Measurements from ENCODE around the gene GNG2. TPM values are rescaled to one million over a fixed set of nuclear protein-coding genes. Genes with fewer than 3 reads are reported as not detected.

GNG2 gene
- total and polyA plus RNA-seq, 9 of the 15 experiments (the other 6 are each of a cell fraction or from before 2014, with no cell fraction given), result 0.18 TPM; not detected in 8

DNA sequence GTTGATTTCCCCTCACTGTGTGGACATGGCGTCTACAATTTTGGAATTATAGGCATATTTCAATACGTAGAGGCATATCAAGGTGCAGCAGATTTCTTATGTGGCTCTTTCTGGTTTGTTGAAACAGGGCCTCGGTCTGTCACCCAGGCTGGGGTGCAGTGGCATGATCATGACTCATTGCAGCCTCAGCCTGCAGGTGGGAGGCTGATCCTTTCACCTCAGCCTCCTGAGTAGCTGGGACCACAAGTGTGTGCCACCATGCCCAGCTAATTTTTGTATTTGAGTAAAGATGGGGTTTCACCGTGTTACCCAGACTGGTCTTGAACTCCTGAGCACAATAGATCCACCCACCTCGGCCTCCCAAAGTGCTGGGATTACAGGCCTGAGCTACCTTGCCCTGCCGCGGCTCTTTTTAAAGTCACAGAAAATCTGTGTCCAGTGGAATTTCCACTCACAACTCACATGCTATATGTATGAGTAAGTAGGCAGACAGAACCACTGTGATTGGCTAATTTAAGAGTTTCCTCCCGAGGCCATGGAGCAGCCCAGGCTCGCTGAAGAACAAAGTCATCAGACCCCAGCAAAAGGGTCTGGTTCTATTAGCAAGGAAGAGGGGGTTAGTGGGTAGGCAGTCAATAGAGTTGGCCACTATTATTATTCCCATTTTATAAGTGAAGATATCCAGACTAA lies 9.1 kb downstream of the GNG2 start:
- H3K4me2 ChIP-seq (ENCODE audit: insufficient read depth, low read length), result no peak overlapping the region
- no peaks in the 10 kb centered on the region for H4K20me1 ChIP-seq (replicated peaks; ENCODE audit: control insufficient read depth, insufficient read depth, low read length)
- no peak overlapping the region for H3K4me3 ChIP-seq
- no peaks in the 10 kb centered on the region for H3K36me3 ChIP-seq (ENCODE audit: control insufficient read depth, insufficient read depth, low read length)
- CTCF ChIA-PET (ENCODE audit: low intra/inter-chr PET ratio), result no interaction called here
- TF ChIP-seq, protein P1, sequence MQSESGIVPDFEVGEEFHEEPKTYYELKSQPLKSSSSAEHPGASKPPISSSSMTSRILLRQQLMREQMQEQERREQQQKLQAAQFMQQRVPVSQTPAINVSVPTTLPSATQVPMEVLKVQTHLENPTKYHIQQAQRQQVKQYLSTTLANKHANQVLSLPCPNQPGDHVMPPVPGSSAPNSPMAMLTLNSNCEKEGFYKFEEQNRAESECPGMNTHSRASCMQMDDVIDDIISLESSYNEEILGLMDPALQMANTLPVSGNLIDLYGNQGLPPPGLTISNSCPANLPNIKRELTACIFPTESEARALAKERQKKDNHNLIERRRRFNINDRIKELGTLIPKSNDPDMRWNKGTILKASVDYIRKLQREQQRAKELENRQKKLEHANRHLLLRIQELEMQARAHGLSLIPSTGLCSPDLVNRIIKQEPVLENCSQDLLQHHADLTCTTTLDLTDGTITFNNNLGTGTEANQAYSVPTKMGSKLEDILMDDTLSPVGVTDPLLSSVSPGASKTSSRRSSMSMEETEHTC (IDR thresholded peaks at IDR 0.05), result no peak
- no peaks in the 10 kb centered on the region for H3K9me1 ChIP-seq (ENCODE audit: control insufficient read depth, insufficient read depth, low read length)
- in situ Hi-C loops (cut with MboI) (no loop called here), intact Hi-C loops (cut with micrococcal nuclease) (no loop called here)
- no peak for DNase-seq (ENCODE audit: extremely low read depth in 1 of 4, low spot score in 3 of 4)
- POLR2A ChIA-PET, result no interaction called here
- H3K9ac ChIP-seq (ENCODE audit: insufficient read depth in 1 of 2, low read depth in 2 of 2, low read length in 2 of 2), result no peak overlapping the region
- ATAC-seq, result no peak
- no TSS peak for BruUV-seq (replicated peaks)
- no peaks in the 10 kb centered on the region for H3K27me3 ChIP-seq (ENCODE audit: control insufficient read depth in 2 of 2, insufficient read depth in 2 of 2, low read length in 2 of 2)
- H3K79me2 ChIP-seq (ENCODE audit: control insufficient read depth, insufficient read depth, low read length), result no peaks in the 10 kb centered on the region
- no peaks in the 10 kb centered on the region for H3K9me3 ChIP-seq (replicated peaks; ENCODE audit: control insufficient read depth, insufficient read depth, low read depth, low read length)
- WGBS (ENCODE audit: insufficient coverage, low coverage, missing lambda C conversion rate), result 9% methylated on average over 9 of the region's 9 CpGs
- H2AFZ ChIP-seq (ENCODE audit: low read depth, low read length), result no peak overlapping the region
- H3K4me1 ChIP-seq (replicated peaks in 1 of 2; ENCODE audit: control insufficient read depth in 2 of 2, insufficient read depth in 2 of 2, low read length in 2 of 2), result no peaks in the 10 kb centered on the region
- FAIRE-seq, result no peak
- no peak overlapping the region for H3K27ac ChIP-seq (ENCODE audit: extremely low read depth, low read depth, low read length)

DNA sequence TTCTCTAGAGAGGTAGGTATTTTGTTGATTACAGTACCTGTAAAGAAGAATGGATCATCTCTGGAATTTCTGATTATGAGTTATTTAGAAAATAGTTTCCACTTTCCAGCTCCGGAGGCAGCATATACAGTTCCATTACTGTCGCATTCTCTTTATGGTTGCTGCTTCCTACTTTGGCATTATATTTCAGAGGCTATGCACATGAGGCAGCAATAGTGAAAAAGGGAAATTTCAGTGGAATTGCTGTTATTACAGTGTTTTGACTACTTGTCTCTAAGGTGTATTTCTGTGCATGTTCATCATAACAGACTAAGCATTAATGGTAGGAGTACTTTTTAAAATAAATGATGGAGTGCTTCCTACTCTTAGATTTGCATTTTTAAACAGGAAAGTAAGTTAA lies 10.2 kb downstream of the GNG2 start:
- CTCF ChIA-PET (ENCODE audit: low intra/inter-chr PET ratio), result no interaction called here
- Histone ChIP-seq H3K9ac (ENCODE audit: insufficient read depth in 1 of 2, low read depth in 2 of 2, low read length in 2 of 2) (no peak overlapping the region), H3K27ac (ENCODE audit: extremely low read depth, low read depth, low read length) (no peak overlapping the region), H3K4me2 (ENCODE audit: insufficient read depth, low read length) (no peak overlapping the region), H3K4me3 (no peak overlapping the region), H2AFZ (ENCODE audit: low read depth, low read length) (no peak overlapping the region), H3K9me1 (ENCODE audit: control insufficient read depth, insufficient read depth, low read length) (no peaks in the 10 kb centered on the region), H4K20me1 (replicated peaks; ENCODE audit: control insufficient read depth, insufficient read depth, low read length) (no peaks in the 10 kb centered on the region), H3K9me3 (replicated peaks; ENCODE audit: control insufficient read depth, insufficient read depth, low read depth, low read length) (no peaks in the 10 kb centered on the region), H3K27me3 (ENCODE audit: control insufficient read depth in 2 of 2, insufficient read depth in 2 of 2, low read length in 2 of 2) (no peaks in the 10 kb centered on the region), H3K4me1 (replicated peaks in 1 of 2; ENCODE audit: control insufficient read depth in 2 of 2, insufficient read depth in 2 of 2, low read length in 2 of 2) (no peaks in the 10 kb centered on the region), H3K79me2 (ENCODE audit: control insufficient read depth, insufficient read depth, low read length) (no peaks in the 10 kb centered on the region), H3K36me3 (ENCODE audit: control insufficient read depth, insufficient read depth, low read length) (no peaks in the 10 kb centered on the region)
- in situ Hi-C loops (cut with MboI) (no loop called here), intact Hi-C loops (cut with micrococcal nuclease) (no loop called here)
- 0% methylated on average over 2 of the region's 2 CpGs for WGBS (ENCODE audit: insufficient coverage, low coverage, missing lambda C conversion rate)
- no TSS peak for BruUV-seq (replicated peaks)
- TF ChIP-seq ZKSCAN3 (CRISPR knock-in tag; IDR thresholded peaks at IDR 0.05) (no peak), FOXK1 (CRISPR knock-in tag; IDR thresholded peaks at IDR 0.05; ENCODE audit: borderline replicate concordance) (no peak), IFI16 (CRISPR knock-in tag; IDR thresholded peaks at IDR 0.05) (no peak), ESRRA (IDR thresholded peaks at IDR 0.05; ENCODE audit: borderline replicate concordance, low read depth) (no peak), ZFX (CRISPR knock-in tag; IDR thresholded peaks at IDR 0.05) (no peak), HDAC8 (tag; IDR thresholded peaks at IDR 0.05) (no peak), CSDE1 (IDR thresholded peaks at IDR 0.05) (no peak), GATAD2A (IDR thresholded peaks at IDR 0.05) (no peak), ZNF121 (CRISPR knock-in tag; conservative IDR thresholded peaks at IDR 0.05) (no peak)
- POLR2A ChIA-PET, result no interaction called here
- DNase-seq (ENCODE audit: extremely low read depth in 1 of 4, low spot score in 3 of 4) (no peak), FAIRE-seq (no peak), ATAC-seq (no peak)
